ENCODE results near the gene YOD1.
A peak's percentile ranks its signal among the peaks of the same experiment; 100 is the strongest.

The YOD1 gene

GRCh38 chr1:207004931-207005830 is 45.8 kb downstream of the YOD1 start:
- DNase-seq, result peak; percentile 38

GRCh38 chr1:207003210-207003609 is 47.8 kb downstream of the YOD1 start:
- no peak for DNase-seq

GRCh38 chr1:207002724-207003146 is 48.3 kb downstream of the YOD1 start:
- no peak for DNase-seq

GRCh38 chr1:207001492-207002245 is 49.3 kb downstream of the YOD1 start:
- no peak for DNase-seq

- DNase-seq, result no peak
These were observed 50.2 kb downstream of the YOD1 start for GRCh38 chr1:207000651-207001291.

- no peak for DNase-seq
These were observed 52.2 kb downstream of the YOD1 start for GRCh38 chr1:206998816-206999215.
